HEK293T (cell line): ENCODE data around the gene THSD7A.

Source experiments
- FOXA1 ChIP-seq: fragments of 450-650 bp; IDR thresholded peaks from 2 replicates; pipeline ENCODE4 v1.6.1; 2016; ENCODE audit warnings: mild to moderate bottlenecking
- L3MBTL2 ChIP-seq: fragments of 450-650 bp; conservative IDR thresholded peaks from 2 replicates; pipeline ENCODE4 v1.6.1; 2016; ENCODE audit warnings: mild to moderate bottlenecking
- SP1 ChIP-seq: fragments of 450-650 bp; IDR thresholded peaks from 2 replicates; pipeline ENCODE4 v1.6.1; 2017

GRCh38 chr7:11784769-11785536 lies 47.0 kb downstream of the THSD7A start:
- TF ChIP-seq SP1 (no peak), L3MBTL2 (no peak), FOXA1 (no peak)
